NCI-H2107 treated with DMSO at 0.1 percent for 48 hours (cell line): ENCODE measurements around the gene CRIP3.

ENCODE experiments used
- DNase-seq: peaks from one replicate; lab custom pipeline; 2025; ENCODE audit not compliant: unreplicated experiment; lab: John Stamatoyannopoulos, UW

CRIP3 gene

DNA sequence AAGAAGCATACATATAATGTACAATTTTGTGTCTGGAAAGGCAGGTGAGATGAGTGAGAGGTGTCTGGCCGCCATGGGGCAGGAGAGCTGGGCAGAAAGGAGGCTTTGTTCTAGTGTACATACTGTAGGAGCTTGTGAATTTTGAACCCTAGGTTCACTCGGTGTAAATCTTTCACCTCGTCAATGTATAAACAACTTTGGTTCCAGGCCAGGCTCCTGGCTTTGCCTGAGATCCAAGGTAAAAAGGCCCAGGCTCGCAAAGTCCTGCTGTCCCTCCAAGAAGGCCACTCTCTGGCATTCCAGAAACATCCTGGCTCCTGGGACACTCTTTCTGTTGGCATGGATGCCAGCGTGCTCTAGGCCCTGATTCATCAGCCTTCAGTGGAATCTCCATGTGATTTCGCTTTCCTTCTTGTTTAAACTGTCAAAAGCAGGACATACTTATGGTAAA is 17.7 kb downstream of the CRIP3 start:
- DNase-seq, result no peak

GRCh38 chr6:43290339-43290904 is 18.2 kb downstream of the CRIP3 start:
- no peak for DNase-seq

- no peak for DNase-seq
Observed at GRCh38 chr6:43287717-43288679, 20.6 kb downstream of the CRIP3 start.

- DNase-seq, result no peak
Observed at GRCh38 chr6:43286980-43287716, 21.5 kb downstream of the CRIP3 start.

DNA sequence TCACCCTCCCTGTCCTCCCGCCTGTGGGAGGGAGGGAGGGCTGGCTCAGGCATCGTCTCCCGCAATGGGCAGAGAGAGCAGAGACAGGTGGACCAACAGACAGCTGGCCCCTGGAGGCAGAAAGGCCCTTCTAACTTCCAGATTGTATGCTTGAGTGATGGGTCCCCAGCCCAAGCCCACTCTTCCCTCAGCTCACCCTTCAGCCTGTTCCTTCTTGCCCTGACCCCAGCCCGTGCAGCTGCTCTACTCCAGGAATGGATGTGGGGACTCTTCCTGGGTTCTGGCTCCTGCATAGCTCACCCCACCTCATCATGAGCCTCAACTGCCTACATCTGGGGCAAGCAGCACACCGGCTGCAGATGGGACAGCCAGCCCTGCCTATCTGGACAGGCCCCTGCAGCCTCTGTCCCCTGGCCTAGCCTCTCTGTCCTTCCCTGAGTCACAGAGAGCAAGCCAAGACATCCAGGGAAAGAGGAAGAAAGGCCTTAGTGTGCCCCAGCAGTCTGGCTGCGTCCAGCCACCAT is 22.1 kb downstream of the CRIP3 start:
- DNase-seq, result no peak

DNA sequence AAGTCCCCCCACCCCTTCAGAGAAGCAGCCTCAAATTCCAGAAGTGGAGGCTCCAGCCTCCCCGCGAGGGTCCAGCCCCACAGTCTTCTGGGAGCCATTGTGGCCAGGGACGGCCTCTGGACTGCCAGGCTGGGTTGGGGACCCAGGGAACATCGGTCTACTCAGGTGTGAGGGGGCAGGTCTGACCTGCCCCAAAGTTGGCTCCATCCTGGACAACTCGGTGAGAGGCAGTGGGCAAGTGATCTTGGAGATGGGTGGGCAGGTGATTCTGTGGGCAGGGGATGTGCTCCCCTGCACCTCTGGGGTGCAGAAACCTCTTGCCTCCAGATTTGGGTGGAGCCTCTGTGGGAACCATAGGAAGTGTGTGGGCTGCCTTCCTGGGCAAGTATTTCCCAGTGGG is 22.8 kb downstream of the CRIP3 start:
- no peak for DNase-seq

GRCh38 chr6:43284991-43285781 is 23.4 kb downstream of the CRIP3 start:
- no peak for DNase-seq

GRCh38 chr6:43283905-43284304 is 24.7 kb downstream of the CRIP3 start:
- DNase-seq, result no peak

GRCh38 chr6:43283514-43283901 is 25.1 kb downstream of the CRIP3 start:
- DNase-seq, result no peak

DNA sequence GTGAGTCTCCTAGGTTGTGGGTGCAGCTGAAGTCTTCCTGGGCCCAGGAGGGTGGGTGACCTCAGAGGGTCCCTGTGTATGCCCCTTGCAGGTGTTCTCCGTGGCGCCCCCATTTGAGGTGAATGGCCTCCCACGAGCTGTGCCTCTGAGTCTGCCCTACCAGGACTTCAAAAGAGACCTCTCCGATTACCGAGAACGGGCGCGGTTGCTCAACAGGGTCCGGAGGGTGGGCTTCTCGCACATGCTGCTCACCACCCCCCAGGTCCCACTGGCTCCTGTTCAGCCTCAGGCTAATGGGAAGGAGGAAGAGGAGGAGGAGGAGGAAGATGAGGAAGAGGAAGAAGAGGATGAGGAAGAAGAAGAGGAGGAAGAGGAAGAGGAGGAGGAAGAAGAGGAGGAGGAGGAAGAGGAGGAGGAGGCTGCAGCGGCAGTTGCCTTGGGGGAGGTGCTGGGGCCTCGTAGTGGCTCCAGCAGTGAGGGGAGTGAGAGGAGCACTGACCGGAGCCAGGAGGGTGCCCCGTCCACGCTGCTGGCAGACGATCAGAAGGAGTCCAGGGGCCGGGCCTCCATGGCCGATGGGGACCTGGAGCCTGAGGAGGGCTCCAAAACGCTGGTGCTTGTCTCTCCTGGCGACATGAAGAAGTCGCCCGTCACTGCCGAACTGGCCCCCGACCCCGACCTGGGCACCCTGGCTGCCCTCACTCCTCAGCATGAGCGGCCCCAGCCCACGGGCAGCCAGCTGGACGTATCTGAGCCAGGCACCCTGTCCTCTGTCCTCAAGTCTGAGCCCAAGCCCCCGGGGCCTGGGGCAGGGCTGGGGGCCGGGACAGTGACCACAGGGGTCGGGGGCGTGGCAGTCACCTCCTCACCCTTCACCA is 25.8 kb downstream of the CRIP3 start:
- DNase-seq, result no peak

GRCh38 chr6:43282060-43282459 is 26.6 kb downstream of the CRIP3 start:
- no peak for DNase-seq

DNA sequence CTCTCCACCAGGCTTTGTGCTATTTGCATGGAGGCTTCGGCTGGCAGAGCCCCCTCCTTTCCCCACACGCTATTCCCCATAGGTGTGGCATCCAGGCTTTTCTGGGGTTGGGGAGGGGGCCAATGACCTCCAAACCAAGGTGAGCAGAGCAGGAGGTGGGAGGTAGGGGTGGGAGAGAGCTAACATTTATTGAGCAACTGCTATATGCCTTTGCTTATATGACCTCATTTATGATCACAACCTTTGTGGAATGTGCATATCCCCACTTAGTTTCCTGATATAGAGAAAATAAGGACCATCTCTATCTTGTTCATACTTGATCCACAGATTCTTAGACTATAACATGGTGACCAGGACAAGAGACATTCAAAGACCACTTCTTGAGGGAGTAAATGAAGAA is 28.4 kb downstream of the CRIP3 start:
- DNase-seq, result no peak

DNA sequence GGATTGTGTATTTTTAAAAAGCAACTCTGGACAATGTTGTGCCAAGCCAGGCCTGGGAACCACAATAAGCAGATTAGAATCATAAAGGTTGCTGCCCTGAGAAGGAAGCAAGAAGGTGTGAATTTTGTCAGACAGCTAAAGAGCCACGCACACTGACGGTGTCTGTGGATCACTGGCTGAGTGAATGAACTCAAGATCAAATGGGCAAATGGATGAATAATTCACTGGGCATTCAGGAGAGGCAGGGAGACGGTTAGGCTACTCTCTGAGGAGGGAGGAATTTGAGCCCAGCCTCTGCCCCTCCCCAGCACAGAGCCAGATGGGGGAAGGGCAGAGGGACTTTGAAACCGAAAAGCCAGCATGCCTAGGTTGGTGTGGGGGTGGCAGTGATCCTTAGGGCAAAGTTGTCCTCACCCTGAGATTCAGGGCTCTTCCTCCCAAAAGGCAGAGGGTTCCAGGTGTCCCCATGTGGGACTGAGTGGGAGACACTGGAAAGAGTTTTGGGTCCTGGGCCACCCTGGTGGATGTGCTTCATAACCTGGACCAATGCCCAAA is 30.0 kb downstream of the CRIP3 start:
- DNase-seq, result no peak

DNA sequence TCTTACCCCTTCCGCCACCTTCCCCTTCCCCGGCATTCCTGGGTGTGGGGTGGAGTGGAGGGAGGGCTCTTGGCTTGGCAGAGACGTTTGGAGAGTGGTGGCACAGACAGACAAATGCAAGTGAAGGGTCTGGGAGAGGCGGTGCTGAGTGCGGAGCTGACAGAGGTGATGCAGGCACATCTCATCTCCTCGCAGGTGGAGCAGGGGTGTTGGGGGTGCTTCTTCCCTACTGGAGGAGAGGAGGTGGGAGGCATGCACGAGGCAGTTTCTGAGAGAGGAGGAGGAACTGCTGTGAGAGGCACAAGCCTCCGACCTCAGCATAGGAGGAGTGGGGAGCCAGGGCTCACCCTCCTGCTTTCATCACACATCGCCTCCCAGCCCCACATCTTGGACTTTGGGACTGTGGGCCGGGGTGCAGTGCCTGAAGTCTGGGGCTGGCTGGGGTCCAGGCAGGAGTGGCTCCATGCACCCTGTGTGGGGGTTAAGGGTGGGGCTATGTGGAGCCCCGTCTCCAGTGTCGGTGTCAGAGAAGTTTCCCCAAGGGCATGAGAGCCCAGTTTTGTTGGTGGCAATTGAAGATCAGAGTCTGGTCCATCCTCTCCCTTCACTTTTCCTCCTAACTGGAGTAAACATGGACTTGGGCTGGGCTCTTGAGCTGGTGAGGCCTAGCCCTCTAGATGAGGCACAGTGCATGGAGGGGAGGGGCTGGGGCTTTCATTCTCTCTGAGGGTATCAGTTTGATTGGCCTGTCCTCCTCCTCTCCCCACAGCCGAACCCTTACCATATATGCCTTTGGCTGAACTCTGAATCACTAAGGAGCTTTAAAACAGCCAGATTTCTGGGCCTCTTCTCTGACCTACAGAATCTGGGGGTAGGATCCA is 30.7 kb downstream of the CRIP3 start:
- no peak for DNase-seq

GRCh38 chr6:43277306-43277642 is 31.4 kb downstream of the CRIP3 start:
- DNase-seq, result no peak

DNA sequence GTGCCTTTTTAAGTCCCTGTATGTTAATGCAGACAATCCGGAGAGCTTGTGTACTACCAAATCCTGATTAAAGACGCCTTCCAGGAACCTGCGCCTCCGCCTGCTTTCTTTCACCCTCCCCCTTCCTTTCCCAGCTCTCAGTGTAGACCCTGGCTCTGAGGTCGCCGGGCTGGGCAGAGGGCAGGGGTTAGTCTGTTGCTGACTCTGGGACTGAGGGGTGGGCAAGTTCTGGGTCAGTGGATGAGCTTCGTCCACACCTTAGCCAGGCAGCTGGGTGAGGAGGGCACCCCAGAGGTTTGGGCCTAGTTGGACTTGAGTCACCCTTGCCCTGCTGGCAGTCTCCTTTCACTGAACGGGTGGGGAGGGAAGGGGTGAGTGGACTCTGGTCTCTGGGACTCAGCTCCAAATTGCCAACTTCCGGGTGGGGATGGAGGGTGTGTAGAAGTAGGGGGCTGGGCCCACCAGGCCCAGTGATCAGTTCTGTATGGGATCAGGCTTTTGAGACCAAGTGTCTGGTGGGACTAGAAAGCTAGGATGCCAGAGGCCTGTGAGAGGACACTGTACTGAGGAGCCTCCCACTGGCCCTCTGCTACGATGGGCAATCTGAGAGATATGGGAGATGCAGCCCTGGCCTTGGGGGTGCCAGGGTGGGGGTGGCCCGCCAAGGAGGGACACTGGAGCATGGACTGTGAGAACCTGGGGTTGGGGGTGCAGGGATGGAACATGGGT is 31.9 kb downstream of the CRIP3 start:
- no peak for DNase-seq

GRCh38 chr6:43275801-43276576 is 32.6 kb downstream of the CRIP3 start:
- no peak for DNase-seq
